Lung microvascular endothelial cell (primary cell): ENCODE measurements around the gene LZTS2. TPM values are rescaled to one million over a fixed set of nuclear protein-coding genes. Genes with fewer than 3 reads are reported as not detected.
A peak's percentile ranks its signal among the peaks of the same experiment; 100 is the strongest.

Experiments used
- DNase-seq, 2 donors: peaks; one replicate each; pipeline versions ENCODE4 v3.0.0 to v3.0.0-alpha.2; 2010; ENCODE audit warnings: low read depth in 2 of 2
- total RNA-seq: library from RNA; depleted of rRNA; stranded (reverse); fragments of >200 nt; gene quantifications from 2 replicates; pipeline ENCODE4 v1.2.1, GENCODE V29; 2014

The LZTS2 gene
- total RNA-seq, 1 donor from 2014 or later = 28.2 TPM

DNA sequence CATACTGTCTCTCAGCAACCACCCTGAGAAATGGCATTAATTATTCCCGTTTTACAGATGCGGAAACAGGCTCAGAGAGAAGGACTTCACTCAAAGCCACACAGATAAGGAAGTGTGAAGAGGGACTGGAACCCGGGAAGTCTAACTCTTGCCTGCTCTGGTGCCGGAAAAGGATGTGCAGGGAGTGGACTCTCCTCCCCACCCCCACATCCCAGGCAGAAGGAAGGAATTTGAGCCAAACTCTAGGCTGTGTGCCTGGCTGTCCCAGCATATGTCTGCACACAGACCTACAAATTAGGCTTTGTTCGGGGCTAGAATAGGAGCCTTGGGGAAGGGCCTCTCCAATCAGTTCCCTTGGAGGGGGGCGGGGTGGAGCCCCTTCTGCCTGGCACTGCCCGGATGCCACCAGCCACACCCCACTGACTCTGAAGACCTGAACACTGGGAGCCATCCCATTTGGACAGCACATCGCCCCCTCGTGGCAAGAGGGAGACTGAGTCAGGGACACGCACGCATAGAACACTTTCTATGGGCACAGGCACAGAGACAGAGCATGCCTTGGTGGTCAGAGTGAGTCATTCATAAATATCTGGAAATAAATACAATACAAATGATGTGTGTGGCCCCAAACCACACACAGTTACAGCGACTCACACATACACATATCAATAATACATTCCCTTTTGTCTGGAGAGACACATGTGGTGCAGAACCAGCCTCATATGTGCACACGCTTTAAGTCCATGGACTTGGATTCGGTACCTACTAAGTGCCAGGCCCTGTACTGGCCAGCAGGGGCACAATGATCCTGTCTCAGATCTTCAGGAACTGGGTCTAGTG, 13.1 kb downstream of the LZTS2 start:
- peak; percentile 91 to 92 for DNase-seq

DNA sequence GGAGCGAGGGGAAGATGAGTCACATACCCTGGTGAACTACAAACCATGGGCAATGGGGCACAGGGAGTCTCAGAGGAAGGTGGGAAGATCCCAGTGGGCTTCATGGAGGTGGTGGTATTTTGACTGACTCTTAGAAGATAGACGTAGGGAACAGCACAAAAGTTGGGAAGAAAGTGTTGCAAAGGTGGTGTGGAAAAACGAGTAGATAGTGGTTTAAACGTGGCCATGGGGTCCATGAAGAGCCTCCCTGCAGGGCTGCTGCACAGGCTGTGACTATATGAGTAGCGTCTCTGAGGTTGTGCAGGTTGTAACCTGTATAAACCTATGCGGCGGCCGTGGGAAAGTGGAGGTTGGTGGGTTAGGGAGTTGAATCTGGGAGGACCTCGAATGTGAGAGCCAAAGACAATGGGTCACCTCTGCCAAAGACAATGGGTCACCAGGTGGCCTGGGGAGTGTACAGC, 13.8 kb downstream of the LZTS2 start:
- DNase-seq = no peak

DNA sequence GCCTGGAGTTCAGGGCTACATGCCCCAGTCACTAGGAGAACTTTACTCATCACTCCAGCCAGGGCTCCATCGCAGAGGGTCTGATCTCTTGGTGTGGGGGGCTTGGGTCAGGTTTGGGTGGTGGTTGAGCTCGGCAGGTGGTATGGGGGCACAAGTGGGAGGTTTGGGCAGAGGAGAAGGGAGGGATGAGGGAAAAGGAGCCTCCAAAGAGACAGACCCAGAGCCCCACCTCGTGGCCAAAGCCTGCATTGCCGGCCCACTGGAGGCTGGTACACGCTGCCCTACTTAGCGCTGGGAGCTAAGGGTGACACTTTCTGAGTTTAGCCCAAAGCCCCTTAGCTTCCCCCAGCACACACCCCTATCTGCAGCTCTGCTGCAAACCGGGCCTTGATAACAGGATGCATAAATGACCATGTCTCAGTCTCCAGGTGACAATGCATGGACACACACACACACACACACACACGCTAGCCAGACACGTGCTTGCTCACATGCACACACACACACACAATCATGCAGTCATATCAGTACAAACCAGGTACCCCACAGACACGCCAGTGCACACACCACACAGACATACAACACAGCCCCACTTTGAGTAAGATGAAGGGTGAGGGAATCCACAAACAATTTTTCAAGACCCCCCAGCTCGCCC, 14.7 kb downstream of the LZTS2 start:
- peak; percentile 63 to 71 for DNase-seq

DNA sequence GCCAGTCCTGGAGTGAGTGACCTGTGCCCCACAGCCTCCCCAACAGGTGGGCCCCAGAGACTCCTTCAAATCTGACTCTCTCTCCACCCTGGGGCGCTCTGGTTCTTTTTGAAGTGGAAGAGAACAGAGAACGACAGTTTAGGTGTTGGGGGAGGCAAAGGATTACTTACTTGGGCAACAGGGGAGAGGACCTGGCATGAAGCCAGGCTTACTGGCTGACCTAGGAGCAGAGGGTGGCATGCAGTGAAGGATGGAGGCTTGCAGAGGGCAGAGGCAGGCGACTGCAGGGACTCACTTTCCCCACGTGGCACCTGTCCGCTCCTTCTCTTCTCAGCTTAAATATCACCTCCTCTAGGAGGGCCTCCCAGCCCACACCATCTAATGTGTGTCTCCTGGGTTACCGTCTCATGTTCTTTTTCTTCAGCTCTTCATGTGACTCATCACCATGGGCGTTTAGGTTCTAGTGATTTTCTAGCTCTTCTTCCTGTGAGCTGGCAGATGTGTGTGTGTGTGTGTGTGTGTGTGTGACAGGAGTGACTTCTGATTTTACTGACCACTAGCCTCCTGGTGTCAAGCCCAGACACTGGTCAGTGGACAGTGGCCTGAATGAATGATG, 15.5 kb downstream of the LZTS2 start:
- peak in 1 of 2 donors; percentile 39 for DNase-seq

DNA sequence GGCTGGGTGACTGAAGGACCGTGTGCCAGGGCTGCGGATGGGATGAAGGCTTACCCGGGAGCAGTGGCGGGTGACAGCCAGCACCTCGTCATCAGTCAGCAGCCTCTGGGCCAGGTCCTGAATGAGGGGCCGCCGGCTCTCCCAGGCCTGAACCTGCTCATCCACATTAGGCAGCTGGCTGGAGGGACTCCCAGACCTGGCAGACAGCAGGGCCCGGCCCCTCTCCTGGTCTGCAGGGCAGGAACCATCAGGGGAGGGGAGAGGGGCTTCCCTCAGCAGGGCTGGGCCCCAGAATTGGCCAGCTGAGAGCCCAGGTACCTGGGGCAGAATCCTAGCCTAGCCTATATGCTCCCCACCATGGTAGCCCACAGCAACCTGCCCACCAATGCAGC, 16.0 kb downstream of the LZTS2 start:
- no peak for DNase-seq

DNA sequence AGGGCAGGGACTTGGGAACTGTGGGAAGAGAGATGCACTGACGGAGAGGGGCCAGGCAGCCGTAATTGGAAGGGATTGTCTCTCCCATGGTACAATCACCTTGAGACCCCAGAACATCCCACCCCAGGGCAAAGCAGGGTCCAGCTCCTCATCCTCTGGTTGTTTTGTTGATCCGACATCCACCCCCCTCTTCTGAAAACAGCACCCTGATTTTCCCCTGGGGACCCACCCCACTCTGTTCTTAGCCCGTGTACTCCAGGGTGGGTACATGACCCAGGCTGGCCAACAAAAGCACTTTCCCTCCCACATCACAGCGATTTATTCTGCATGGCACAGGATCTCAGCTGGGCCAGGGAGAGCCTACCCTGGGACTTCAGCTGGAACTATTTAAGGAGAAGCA, 17.2 kb downstream of the LZTS2 start:
- no peak for DNase-seq

DNA sequence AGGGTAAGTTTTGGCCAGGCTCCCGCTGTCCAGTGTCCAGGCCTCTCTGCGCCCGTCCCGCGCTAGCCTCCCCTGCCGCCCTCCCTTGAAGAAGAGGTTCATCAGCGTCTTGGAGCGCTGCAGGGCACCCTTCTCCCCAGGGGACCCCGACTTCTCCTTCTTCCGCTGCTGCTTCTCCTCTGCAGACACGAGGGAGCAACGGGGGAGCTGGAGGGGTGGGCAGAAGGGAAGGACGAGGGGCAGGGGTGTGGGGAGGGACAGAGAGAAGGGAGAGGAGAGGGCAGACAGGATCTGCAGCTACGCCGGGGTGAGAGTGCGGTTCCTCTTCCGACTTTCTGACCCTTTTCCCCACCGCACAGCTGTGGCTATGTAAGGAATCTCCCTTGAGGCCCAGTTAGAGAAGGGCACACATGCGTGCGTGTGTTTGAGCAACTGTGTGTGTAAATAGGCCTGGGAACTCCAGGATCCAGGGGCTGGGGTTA, 18.6 kb downstream of the LZTS2 start:
- no peak for DNase-seq

DNA sequence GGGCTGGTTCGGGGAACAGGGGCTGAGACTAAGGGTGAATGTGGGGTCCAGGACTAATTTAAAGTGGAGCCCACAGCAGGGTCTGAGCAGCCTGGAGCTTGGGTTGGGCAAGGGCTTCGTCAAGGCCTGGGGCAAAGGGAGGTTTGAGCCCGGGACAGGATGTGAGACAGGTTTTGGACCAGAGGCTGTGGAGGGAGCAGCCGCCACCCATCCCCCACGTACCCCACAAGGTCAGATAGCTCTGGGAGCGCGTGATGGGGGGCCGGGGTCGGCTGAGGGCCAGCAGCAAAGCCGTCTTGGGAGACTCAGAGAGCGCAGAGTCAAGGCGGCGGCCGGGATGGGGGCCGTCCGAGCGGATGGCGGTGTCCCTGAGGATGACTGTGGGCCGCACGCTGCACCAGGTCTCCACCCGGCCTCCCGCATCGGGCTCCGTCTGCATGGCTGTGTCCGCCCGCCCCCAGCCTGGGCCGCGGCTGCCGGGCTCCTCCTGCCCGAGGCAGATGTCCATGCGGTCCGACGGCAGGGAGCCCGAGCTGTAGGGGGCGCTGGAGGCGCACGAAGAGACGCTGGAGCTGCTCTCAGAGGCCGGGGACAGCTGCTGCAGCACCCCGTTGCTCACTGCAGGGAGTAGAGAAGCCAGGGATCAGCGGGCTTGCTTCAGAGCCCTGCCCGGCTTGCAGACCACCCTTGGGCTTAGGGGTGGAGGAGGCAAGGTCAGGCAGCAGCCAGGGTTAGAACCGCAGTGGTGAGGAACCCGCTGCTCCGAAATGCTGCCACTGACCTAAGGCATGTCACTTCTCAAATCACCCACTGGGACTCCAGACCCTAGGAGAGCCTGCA, 19.2 kb downstream of the LZTS2 start:
- peak; percentile 83 to 87 for DNase-seq

DNA sequence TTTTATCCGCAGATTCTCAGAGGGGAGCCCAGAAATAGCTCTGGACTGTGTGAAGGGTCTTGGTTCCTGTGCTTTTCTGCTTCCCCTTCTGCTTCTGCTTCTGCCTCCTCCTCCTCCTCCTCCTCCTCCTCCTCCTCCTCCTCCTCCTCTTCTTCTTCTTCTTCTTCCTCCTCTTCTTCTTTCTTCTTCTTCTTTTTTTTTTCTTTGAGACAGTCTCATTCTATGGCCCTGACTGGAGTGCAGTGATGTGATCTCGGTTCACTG, 19.8 kb downstream of the LZTS2 start:
- no peak for DNase-seq

DNA sequence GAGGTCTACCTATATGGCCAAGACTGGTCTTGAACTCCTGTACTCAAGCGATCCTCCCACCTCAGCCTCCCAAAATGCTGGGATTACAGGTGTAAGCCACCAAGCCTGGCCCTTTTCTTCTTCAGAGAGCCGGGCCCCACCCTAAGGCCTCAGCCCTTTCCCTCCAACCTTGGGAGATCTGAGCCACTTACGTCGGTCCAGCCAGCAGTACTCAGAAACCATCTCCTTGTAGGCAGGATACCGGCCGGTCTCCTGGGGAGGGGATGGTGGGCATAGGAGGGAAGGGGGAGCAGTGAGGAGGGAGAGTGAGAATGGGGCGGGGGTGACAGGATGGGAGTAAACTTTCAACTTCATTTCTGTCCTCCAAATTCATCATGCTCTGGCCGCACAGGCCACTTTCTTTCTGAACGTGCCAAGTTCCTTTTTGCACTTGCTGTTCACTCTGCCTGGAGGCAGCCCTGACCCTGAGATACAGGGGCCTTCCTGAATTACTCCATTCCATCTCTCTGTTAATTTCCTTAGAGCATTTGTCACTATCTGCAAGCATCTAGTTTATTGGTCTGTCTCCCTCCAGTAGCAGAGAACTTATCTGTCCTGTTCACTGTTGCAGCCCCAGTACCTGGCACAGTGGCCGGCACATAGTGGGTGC, 20.9 kb downstream of the LZTS2 start:
- DNase-seq = no peak

DNA sequence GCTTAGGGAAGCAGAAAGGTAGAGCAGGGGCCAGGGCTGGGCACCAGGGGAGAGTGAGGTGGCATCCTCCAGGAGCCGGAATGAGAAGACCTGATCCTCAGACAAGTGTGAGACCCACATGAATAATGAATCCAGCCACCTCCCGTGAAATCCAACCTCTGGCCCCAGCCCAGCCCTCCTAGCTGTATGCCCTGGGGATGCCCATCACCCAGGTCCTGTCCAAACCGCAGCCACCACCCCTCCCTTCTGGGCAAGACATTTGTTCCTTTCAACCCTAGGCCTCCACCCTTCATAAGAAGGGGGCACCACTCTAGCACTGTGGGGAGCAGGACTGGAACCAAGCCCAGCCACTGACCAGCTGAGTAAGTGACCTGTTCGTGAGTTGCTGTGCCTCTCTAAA, 21.6 kb downstream of the LZTS2 start:
- no peak for DNase-seq

DNA sequence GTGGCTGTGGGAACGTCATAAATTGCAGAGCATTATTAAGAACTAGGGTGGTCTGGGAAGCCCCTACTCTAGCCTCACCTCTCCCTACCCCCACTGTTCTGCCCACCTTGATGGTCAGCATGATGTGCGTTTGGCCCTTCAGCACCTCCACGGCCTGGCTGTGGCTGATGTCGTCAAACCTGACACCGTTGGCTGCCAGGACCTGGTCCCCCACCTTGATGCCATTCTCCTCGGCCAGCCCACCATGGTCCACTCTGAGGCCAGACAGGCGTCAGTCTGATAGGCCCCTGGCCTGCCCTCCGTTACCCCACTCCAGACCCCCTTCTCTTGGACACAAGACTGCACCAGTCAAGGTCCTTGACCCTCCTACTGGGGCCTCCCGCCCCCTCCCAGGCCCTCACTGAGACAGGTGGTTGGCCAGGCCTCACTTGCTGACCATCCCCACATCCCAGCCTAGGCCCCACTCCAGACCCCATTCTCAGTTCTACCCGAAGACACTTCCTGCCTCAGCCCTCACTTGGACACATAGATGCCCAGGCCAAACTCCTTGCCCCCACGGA, 22.2 kb downstream of the LZTS2 start:
- no peak for DNase-seq

DNA sequence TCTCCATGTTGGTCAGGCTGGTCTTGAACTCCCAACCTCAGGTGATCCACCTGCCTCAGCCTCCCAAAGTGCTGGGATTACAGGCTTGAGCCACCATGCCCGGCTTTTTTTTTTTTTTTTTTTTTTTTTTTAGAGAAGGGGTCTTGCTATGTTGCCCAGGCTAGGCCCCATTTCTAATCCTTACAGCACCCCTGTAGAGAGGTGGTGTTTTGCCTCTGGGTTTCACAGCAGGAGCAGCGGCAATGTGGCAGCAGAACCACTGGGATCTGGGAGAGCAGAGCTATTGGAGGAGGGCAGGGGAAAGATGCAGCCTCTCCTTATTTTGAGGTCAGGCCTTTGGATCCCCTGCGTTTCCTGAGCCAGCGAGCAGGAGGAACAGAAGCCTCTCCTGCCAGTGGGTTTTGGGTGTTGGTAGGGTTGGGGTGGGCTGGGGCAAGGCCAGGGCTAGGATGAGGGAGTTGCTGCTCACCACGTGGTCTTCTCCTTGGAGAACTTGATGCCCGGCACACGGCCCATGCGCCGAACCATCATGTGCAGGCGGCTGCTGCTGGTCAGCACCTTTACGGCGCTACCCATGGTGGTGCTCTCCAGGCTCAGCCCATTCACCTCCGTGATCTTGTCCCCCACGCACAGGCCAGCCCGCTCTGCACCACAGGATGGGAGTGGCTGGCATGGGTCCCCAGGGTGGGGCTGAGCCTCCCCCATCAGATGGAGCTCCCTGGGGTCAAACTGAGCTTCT, 23.5 kb downstream of the LZTS2 start:
- no peak for DNase-seq

DNA sequence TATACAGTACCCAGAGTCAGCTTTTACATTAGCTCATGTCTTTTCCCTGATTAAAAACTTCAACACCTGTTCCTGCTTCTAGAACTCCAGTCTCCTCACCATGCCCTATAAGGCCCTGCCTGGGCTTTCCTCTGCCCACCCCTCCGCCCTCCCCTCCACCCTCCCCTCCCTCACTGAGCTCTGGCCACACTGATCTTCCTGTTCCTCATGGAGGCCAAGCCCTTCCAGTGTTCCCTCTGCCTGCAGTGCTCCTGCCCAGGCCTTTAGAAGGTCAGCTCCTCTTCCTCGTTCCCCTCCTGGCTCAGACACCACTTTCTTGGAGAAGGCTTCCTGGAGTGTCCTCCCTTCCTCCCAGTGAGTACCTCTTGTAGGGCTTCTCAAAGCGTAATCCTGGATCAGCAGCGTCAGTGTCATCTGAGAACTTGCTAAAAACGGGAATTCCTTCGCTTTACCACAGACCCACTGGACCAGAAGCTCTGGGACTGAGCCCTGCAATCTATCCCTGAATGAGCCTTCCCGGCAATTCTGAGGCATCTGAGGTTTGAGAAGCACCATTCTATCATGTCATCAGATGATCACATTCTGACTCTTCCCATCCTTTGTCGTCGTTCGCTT, 27.6 kb downstream of the LZTS2 start:
- DNase-seq = no peak

DNA sequence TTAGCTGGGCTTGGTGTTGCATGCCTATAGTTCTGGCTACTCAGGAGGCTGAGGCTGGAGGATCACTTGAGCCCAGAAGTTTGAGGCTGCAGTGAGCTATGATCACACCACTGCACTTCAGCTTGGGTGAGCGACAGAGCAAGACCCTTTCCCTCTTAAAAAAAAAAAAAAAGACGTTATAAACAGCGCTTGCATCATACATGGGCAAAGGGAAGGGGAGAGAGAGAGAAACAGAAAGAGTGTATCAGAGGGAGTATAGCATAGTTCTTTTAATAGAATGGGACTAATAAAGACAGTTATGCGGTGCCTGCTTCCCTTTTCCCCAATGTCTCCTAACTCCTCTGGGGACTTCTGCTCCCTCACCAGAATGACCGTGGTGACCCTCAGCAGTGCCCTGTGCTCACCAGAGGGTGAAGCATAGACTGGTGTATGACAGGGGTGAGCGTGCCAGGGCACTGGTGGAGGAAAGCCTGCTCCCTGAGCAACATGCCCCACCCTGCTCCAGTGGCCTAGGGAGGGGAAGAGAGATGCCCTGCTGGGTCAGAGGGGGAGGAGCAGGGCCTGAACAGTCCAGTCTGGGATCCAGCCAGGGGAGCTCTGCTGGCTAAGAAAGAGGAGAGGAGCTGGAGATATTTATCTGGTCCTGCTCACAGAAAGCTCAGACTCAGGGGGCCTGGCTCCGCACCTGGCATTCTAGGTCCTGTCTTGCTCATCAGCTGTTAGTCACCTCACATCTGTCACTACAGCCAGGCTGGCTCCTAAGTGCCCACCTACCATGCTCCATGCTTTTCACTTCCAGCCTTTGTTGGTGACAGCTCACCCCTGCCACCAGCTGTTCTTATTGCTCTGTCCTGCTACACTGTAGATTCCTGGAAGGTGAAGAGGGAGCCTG, 29.1 kb downstream of the LZTS2 start:
- no peak for DNase-seq

DNA sequence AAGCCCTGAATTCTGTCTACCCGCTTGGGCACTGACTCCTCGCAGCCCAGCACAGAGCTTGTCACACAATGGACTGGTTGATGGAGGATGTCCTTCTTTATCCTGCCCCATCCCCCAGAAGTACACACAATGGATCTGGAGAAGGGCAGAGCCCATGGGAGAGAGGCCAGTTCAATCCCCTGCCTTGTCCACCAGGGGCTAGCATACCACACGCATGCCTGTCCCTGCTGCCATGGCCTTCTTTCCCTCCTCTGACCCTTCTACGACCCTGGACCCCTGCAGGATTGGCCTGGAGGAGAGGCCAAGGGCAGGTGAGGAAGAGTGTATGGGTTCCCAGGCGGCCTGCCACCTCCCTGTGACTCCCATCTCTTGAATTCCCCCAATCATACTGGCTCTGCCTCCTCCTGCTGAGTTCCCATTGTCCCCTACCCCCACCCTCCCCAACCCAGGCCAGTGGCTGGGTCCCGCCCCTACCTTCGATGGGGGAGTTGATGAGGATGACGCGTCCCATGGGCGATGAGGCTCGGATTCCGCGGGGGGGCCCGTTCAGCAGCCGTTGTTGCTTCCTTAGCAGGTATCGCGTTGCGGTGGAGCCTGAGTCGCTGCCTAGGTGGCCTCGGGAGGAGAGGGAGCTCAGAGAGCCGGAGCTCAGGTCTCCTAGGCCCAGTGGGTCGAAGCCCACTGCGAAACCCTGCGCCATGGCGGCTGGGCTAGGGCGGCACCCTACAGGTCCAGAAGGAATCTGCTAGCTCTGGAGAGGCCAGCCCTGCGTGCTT, 30.1 kb downstream of the LZTS2 start:
- no peak for DNase-seq

DNA sequence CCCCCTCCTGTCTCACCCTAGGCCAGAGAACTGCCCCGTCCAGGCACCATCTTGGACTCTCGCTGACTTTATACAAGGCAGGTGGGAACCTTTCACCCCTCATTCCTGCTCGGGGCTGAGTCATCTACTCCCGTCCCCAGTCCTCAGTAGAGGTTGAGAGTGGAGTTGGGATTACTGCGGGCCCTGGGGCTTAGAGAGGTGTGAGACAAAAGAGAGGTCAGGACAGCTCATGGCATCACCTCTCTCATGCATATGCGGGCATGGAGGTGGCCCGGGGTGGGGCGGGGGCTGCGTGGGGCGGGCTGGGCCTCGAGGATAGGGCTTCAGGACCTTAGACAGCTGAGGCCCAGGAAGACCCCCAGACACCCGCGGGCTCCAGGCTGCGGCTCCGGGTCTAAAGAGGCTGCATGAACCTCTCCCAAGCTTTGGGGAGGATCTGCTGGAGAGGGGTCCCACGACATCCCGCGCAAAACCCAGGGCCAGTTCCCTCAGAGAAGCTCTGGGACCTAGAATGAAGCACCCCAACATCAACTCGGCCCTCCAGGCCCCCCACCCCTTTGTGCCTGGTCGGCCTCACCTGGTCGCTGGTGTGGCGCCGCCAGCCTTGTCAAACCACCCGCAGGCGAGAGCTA, 31.0 kb downstream of the LZTS2 start:
- no peak for DNase-seq
